NB4 (cell line): ENCODE measurements around the gene MSI2.

Experiments used
- DNase-seq: peaks from one replicate; pipeline ENCODE4 v3.0.0; 2010; ENCODE audit warnings: low read depth
- H3K4me3 ChIP-seq: one replicate; pipeline ENCODE4 v1.5.1; 2011; ENCODE audit warnings: mild to moderate bottlenecking, low read depth, low read length, moderate library complexity
- MYC ChIP-seq: IDR thresholded peaks from 2 replicates; pipeline ENCODE4 v1.6.1; 2011; ENCODE audit warnings: low read depth, low read length
- POLR2A ChIP-seq: IDR thresholded peaks from 2 replicates; pipeline ENCODE4 v1.6.1; 2011; ENCODE audit warnings: mild to moderate bottlenecking; ENCODE audit not compliant: insufficient read length; ENCODE audit errors: extremely low read depth
- TF ChIP-seq, protein P1 (sequence below): IDR thresholded peaks from 2 replicates; pipeline ENCODE4 v1.6.1; 2011; ENCODE audit warnings: low read depth, low read length
- TF ChIP-seq, protein P2 (sequence below): IDR thresholded peaks from one replicate; pipeline ENCODE4 v1.5.1; 2012; ENCODE audit warnings: low read depth, low read length

The MSI2 gene

DNA sequence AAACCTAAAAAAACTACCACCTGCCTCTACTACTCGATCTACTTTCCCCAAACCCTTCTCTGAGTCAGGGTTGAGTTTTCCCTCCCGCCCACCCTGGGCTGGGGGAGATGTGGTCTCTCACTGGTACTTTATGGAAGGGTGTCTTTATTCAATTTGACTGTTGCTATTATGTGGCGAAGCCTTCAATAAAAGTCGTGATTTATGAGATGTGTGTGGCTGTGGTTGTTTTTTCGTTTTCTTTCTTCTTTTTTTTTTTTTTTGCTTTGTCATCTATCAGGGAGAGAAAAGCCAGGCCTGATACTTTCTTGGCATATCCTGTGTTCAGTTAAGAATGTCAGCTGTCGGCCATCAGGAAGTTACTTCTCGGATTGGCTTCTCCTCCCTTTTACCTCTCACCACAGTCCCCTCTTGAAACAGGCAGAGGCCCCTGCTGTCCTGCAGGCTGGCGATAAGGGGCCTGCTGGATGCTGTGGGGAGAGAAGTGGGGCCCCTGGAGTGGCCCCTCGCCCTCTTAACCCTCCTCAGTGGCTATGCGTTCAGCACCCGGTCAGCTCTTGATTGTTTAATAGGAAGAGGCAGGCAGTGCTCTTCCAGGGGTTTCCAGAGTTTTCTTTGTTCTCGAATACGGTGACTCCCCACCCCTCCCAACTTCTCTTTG is 123.0 kb downstream of the MSI2 start:
- TF ChIP-seq, protein P1, sequence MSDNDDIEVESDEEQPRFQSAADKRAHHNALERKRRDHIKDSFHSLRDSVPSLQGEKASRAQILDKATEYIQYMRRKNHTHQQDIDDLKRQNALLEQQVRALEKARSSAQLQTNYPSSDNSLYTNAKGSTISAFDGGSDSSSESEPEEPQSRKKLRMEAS, result no peak
- TF ChIP-seq, protein P2, sequence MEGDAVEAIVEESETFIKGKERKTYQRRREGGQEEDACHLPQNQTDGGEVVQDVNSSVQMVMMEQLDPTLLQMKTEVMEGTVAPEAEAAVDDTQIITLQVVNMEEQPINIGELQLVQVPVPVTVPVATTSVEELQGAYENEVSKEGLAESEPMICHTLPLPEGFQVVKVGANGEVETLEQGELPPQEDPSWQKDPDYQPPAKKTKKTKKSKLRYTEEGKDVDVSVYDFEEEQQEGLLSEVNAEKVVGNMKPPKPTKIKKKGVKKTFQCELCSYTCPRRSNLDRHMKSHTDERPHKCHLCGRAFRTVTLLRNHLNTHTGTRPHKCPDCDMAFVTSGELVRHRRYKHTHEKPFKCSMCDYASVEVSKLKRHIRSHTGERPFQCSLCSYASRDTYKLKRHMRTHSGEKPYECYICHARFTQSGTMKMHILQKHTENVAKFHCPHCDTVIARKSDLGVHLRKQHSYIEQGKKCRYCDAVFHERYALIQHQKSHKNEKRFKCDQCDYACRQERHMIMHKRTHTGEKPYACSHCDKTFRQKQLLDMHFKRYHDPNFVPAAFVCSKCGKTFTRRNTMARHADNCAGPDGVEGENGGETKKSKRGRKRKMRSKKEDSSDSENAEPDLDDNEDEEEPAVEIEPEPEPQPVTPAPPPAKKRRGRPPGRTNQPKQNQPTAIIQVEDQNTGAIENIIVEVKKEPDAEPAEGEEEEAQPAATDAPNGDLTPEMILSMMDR, result no peak
- no peak for TF ChIP-seq POLR2A
- no peak for TF ChIP-seq MYC
- no peak overlapping the region for H3K4me3 ChIP-seq
- peak; percentile 37 for DNase-seq

DNA sequence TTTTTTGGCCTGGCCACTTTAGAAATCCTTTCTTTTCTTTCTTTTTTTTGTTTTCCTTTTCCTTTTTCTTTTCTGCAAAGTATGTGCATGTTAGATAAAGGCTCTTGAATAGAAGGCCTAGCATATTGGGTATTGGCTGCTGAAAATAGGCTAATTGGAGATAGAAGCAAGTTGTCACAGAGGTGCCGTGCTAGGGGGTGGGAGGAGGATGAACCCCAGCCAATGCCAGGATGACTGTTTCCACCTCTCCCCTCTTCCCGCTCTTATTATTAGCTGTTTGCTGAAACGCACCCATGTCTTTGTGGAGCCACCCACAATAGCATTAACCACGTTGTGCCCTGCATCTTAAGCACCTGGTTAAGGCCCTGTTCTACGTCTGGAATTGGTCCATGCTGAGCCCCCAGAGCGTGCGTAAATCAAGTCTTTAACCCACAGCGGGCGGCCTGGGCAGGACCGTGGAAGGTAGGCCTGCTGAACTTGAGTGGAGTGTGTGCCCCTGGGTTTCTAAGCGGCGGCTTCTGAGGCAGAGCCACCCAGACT is 123.6 kb downstream of the MSI2 start:
- no peak overlapping the region for H3K4me3 ChIP-seq
- DNase-seq, result no peak

DNA sequence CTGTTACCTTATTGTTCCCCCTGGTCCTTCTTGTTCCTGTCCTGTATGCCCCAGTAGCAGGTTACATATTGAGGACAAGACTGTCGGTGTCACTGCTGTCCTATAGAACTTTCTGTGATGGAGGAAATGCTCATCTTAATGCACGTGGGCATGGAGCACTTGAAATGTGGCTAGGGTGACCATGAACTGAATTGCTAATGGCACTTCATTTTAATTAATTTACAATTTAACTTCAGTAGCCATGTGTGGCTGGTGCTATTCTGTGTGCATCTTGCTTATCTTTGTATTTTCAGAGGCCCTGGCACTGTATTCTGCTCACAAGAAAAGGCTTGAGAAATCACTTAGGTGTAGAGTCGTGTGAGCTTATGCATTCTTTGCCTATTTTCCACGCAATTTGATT is 125.2 kb downstream of the MSI2 start:
- H3K4me3 ChIP-seq, result no peak overlapping the region
- no peak for DNase-seq
- TF ChIP-seq MYC (no peak), POLR2A (no peak)
- TF ChIP-seq, protein P2, result no peak
- TF ChIP-seq, protein P1, result no peak

More for the DNA sequence above, 123.6 kb downstream of the MSI2 start:
- TF ChIP-seq, protein P1, result no peak
- TF ChIP-seq MYC, result no peak
- TF ChIP-seq POLR2A, result no peak
- TF ChIP-seq, protein P2, result no peak

DNA sequence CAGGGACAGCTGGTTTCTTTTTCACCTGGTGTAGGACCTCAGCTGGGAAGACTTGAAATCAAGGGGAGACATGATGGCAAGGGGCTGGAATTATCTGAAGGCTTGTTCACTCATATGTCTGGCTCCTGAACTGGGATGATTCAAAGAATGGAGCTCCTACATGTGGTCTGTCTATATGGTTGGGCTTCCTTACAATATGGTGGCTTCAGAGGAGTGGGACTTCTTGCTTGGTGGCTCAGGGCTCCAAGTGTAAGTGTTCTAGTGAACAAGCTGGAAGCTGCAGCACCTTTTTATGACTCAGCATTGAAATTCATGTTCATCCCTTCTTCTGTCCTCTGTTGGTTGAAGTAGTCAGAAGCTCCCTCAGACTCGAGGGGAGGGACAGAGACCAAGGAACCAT is 127.9 kb downstream of the MSI2 start:
- no peak overlapping the region for H3K4me3 ChIP-seq
- TF ChIP-seq, protein P2, result no peak
- TF ChIP-seq, protein P1, result no peak
- TF ChIP-seq MYC (no peak), POLR2A (no peak)
- DNase-seq, result no peak

DNA sequence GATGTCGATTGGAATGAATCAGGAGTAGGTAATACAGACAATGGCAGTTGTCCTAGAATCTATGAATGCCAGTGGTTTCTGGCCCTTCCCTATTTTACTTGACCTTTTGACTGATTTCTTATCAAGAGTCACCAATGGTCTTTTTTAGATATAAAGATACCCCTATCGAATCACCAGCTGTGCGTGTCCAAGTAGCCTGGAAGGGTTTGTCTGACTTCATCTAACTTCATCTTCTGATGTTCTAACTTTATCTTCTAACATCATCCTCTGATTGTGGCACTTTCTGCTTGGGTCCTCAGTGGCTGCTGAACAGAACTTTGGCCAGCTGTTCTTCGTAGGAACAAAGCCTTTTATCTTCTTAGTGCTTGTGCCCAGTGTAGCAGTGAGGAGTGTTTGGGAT is 129.7 kb downstream of the MSI2 start:
- TF ChIP-seq, protein P1, result no peak
- TF ChIP-seq POLR2A, result no peak
- TF ChIP-seq MYC, result no peak
- TF ChIP-seq, protein P2, result no peak
- no peak overlapping the region for H3K4me3 ChIP-seq
- DNase-seq, result no peak
